ENCODE measurements around the gene PARP12.

The PARP12 gene

GRCh38 chr7:140058517-140058916, 4.2 kb downstream of the PARP12 start:
- DNase-seq, result no peak

DNA sequence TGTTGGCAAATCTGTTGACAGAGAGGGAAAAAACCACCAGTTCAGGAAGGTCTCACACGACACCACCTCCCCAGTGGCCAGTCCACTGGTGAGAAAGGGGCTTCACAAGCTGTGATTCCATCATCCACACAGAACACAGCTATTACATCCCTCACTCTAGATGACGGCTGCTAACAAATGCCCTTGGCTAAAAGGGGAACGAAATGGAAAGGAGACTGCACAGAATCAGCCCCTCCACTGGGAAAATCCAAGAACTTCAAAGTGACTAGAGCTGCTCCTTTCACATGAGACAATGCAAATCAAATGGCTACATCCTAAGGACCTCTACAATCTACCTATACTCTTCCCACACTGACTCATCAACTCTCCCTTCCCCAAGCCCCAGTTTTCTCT, 5.6 kb downstream of the PARP12 start:
- no peak for DNase-seq

- no peak for DNase-seq
These were observed 6.2 kb downstream of the PARP12 start for GRCh38 chr7:140056431-140057142.

DNA sequence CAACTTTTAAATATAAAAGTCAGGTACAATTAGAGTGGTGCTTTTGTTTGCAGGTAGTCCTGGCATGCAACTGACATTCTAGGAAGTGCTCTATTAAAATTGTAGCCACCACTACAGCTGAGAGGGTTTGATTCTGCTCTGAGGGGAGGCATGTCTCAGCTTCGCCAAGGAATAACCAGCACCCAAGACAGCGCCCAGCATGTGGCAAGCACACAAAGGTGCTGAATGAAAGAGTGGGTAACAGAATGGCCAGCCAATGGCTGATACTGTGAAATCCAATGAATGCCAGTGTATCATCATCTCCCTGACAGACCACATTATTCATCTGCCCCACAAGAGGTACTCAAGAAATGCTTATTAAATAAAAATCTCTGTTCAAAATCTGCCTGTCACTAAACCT, 6.9 kb downstream of the PARP12 start:
- DNase-seq, result no peak

DNA sequence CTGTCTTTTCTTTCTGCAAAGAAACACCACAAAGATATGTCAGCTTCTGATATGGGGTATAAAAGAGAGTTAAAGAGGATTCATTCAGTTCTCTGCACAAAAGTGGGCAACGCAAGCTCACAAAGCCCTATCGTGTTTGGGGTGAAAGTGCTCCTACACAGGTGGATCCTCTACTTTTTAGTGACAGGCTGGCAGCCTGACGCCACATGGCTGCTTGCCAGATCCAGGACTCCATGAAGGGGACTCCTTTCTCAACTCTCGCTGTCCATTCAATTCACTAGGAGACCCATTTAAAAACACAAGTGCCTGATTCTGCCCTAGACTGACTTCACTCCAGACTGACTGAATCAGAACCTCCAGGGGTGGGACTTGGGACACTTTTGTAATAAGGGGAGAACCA, 8.0 kb downstream of the PARP12 start:
- no peak for DNase-seq

- DNase-seq, result no peak
These were observed 8.8 kb downstream of the PARP12 start for GRCh38 chr7:140053812-140054539.

GRCh38 chr7:140051820-140052219, 10.9 kb downstream of the PARP12 start:
- DNase-seq, result no peak

DNA sequence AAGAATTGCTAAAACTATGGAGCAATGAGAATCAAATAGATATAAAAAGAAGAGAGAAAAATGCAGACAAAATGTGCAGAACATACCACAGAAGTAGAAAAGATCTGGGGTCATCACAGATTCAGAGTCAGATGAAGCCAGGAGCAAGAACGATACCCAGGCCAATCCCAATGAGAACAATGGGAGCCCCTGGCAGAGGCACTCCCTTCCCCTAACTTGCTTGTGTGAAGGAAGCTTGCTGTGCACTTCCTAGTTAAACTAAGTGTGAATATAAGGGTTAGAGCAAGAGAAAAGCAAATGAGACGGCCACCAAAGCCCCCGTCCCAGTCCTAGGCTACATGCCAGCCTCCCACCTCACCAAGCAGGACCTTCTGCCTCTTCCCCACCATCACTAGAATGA, 12.7 kb downstream of the PARP12 start:
- DNase-seq, result no peak

- DNase-seq, result no peak
These were observed 13.3 kb downstream of the PARP12 start for GRCh38 chr7:140049339-140050024.

DNA sequence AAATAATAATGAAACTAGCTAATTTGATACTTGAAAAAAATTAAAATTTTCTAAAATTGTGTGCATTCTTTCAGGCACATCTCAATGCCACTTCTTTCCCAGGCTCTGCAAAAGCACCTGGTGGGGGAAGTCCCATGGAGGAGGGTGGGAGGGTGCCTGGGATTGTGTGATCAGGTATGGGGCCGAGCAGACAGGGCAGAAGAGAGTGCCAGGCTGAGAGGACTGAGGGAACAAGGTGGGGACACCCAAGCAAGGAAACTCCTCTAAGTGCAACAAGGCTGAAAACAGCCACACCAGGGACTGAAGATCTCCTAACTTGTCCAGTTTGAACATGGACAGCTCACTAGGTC, 13.8 kb downstream of the PARP12 start:
- no peak for DNase-seq

DNA sequence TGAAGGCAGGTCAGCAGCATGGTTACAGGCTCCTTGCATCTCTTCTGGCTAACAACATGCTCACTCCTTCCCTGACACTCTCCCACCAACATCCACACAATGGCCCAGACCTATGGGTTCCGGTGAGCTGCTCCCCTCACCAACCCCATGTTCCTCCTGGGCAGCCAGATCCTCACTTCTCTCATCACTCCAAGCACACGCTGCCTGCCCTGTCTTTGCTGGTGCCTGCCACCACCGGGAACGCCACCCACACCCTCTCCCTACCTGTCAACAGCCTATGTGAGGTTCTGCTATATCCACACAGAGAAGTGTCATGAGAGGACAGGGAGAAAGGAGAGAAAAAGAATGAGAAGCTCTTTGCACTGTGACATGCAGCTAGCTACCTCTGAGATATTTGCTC, 14.6 kb downstream of the PARP12 start:
- no peak for DNase-seq

DNA sequence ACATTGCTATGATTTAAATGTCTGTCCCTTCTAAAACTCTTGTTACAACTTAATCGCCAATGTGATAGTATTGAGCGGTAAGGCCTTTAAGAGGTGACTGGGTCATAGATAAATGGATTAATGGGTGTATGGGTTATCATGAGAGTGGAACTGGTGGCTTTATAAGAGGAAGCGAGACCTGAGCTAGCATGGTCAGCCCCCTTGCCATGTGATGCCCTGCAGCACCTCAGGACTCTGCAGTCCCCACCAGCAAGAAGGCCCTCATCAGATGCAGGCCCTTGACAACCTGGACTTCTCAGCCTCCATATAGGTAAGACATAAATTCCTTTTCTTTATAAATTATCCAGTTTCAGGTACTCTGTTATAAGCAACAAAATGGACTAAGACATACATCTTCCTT, 15.6 kb downstream of the PARP12 start:
- no peak for DNase-seq

GRCh38 chr7:140045697-140046096, 17.1 kb downstream of the PARP12 start:
- no peak for DNase-seq

GRCh38 chr7:140044251-140044650, 18.5 kb downstream of the PARP12 start:
- DNase-seq, result no peak

GRCh38 chr7:140042386-140042670, 20.4 kb downstream of the PARP12 start:
- DNase-seq, result no peak

DNA sequence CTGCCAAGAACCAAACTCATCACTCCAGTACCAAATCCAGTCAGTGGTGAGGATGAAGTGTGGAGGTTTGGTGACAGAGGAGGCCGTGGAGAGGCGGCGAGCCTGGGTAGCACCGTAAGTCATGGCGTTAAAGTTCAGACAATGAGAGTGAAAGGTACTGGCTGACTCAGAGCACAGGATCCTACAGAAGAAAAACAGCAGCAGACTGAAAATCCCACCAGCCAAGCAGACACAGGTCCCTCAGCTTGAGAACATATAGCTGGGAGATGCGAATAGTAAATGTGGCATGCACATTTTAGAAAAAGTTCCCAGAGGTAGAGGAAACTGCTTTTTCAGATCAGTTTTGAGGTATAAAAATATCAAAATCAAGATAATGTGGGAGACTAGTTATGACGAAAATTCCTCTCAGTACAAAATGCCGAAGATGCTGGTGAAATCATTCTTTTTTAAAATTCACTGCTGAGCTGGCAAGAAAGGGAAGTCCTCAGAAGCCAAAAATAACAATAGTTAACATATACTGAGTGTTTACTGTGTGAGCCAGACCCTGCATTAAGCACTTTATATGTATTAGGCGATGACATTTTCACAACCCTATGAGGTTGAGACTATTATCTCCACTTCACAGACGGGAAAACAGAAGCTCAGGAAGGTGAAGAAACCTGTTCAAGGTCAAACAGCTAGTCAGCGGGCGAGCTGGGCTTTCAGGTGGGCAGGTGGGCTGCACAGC, 20.9 kb downstream of the PARP12 start:
- DNase-seq, result no peak

GRCh38 chr7:140039896-140040295, 22.9 kb downstream of the PARP12 start:
- DNase-seq, result no peak

DNA sequence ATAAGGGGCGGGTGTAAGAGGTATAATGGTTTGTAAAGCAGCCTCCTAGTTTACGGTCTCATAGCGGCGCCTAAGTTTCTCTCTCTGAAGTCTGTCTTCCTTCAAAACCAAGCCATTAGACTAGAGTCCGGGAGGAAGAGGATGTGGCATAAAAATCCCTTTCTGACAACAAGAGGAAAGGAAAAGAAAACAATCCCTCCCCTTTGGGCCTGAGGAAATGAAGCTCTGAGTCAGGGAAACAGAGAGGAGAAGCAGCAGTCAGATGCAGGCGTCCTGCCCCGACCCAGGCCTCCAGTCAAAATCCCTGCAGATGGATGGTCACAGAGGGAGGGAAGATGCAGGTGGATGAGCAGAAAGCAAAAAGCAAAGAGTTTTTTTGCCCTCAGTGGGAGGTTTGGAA, 23.7 kb downstream of the PARP12 start:
- no peak for DNase-seq

GRCh38 chr7:140036224-140036962, 26.4 kb downstream of the PARP12 start:
- no peak for DNase-seq

- no peak for DNase-seq
These were observed 27.1 kb downstream of the PARP12 start for GRCh38 chr7:140035400-140036223.

DNA sequence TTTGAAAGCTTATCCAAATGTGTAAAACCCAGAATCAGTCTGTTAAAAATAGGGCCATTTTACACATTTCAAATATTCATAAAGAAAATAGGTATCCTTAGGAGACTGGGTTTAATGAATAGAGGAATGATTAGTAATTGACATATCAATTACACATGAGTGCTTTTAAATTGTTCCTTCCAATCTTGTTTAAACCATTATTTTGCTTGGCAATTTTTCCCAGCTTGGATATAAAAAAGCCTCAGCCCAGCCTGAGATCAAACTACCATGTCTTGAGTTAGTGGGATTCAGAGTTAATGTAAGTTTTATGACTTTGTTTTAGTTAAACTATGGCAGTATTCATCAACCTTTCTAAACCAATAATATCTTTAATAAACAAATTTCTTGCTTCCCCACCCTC, 28.3 kb downstream of the PARP12 start:
- no peak for DNase-seq

DNA sequence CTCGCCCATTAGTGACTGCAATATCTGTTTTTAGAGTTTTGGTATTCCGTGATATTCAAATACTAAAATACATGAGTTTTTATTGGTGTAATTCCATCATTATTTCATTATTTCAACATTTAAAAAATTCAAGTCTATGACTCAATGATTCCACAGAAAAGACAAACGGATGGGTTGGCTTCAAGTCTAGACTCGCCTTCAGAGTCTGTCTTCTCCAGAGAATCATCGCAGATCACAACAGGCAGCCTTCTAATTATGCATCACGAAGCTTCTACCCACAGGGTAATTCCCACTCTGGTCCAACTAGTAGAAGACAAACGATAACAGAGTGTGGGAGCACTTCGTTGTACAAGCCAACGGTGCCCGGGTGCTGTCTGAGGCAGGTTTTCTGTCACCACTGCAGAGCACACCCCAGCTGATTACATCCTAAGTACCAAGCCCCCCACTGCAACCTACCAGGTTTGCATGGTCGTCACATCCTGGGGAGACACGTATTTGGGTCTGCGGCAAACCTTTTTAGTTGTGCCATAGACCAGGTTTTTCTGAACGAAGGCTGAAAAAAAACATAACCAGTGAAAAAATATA, 28.9 kb downstream of the PARP12 start:
- DNase-seq, result no peak

Data from GOT3 (cell line).